ENCODE results near the gene NRXN2.

The NRXN2 gene

DNA sequence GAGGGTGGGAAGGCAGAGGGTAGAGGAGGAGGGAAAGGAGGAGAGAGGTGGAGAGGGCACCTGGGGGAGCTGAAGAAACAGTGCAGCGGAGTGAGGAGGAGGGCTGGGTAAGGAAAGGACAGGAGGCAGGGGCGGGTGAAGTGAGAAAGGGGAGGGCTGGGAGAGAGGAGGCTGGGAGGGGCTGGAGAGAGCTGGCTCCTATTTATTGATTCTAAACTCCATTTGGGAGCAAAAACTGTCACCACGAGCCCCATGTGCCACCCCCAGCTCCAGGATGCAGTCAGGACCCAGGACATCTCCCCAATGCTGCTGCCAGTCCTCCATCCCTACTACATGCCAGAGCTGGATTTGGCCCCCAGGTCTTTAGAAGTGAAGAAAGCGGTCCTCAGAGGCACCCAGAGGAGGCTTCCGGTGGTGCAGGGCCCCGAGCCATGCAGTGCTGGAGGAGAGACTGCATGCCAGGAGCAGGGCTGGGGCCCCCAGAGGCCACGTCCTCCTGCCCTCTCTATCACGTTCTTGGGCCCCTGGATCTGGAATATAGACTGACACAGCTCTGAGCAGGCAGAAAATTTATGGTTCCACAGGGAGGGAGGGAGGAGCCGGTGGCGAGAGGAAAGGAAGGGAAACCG, 78.2 kb downstream of the NRXN2 start:
- peak in 1 of 3 donors; percentile 17 for DNase-seq

DNA sequence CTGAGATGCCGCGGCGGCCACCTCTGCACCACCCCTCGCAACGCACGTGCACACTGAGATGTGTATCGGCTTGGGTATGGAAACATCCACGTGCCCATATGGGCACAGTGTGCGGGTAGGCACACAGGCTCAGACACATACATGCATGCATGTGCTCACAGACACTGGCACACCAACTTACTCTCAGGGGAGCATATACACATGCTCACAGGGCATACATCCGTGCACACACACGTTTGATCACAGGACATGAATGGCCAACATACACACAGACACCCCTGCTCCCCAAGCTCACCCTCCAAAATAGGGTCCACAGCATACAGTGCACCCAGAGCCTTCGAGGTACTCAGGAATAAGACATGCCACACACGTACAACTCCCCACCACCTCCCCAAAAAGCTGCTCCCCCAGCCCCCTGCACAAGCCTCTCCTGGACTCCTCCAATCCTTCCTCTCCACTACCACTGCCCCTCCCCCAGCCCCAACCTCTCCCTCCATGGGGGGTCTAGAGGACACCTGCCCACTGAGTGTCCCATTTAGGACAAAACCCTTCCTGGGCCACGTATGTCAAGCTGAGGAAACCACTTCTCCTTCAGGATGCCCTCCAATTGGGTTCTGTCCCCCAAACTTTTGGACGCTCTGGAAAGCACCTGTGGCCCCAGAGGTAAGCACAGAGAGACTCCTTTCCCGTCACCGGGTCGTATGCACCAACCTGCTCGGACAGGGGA, 78.9 kb downstream of the NRXN2 start:
- no peak for DNase-seq

DNA sequence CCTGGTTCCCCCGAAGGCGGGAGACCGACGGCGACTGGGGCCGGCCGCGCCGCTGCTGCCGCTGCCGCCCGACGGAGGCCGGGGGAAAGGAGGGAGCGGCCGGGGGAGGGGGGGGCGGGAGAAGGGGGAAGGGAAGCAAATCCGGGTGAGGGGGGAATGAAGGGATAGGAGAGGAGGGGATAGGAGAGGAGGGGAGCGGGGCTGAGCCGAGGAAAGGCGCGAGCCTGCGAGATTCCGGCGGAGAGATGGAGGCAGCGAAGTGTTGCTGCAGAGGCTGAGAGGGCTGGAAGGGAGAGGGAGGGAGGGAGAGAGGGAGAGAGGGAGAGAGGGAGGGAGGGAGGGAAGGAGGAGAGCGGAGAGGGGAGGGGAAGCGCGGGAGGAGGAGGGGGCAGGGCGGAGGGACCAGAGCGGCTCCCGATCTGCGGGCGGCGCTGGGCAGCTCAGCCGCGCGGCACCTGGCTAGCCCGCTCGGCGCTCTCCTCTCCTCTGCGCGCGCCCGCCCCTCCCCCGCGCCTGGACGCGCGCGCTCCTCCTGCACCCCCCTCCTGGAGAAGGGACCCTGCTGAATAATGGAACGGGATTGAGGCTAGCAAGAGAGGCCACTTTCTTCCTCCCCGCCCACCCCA, 79.6 kb downstream of the NRXN2 start:
- DNase-seq: no peak

DNA sequence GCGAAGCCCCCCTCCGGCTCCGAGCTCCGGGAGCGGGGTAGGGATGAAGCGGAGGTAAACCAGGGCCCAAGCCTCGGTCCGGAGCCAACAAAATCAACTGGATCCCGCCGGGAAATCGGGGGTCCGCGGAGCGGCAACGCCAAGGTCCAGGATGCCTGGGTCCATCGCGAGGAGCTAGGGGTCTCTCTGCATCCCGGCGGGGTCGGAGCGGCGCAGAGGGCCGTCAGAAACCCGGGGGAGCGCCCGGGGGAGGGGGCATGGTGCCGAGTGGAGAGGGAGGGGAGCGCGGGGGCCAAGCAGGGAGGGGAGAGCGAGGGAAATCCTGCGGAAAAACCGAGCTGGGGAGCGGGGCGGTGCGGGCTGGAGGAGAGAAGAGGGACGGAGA, 80.1 kb downstream of the NRXN2 start:
- DNase-seq: no peak

DNA sequence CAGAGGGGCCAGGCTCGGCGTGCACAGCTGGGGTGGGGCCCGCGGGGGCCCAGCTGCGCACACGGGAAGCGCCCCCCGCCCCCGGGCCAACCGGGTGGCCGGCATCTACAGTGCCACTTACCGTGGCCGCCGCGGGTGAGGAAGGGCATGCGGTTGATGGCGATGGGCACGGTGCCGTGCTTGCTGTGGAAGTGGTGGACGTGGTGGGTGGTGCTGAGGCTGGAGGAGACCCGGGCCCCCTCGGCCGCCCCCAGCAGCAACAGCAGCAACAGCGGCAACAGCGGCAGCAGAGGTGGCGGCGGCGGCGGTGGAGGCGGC, 80.6 kb downstream of the NRXN2 start:
- no peak for DNase-seq

DNA sequence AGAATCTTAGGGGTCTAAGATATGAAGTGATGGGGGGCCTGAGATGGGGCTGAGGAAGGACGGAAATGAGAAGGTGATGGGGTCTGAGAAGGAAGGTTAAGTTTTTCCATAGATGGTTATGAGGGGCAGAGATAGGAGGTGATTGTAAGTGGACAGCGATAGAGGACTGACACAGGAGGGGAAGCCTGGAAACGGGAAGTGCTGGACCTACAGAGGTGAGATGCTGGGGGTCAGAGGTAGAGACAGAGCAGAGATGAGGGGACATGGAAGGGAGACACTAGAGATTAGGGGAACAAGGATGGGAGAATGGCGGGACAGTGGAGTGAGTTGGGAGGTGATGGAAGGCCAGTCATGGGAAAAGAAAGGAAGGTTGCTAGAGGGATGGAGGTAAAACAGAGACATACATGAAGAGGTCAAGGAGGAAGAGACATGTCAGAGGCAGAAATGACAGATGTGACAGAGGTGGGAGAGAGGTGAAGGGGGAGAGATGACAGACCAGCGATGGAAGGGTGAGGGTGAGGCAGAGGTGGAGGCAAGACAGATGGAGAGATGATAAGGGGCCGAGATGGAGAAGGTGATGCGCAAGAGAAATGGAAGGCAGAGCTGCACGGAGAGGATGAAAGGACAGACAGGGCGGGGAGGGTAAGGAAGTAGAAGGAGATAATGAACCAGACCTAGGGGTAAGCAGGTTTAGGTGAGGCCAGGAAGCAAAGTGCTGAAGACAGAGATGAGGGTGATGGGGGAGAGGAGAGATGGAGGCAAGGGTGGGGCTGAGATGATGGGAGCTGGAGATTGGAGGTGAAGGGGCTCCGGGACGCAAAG, 81.2 kb downstream of the NRXN2 start:
- DNase-seq: no peak

DNA sequence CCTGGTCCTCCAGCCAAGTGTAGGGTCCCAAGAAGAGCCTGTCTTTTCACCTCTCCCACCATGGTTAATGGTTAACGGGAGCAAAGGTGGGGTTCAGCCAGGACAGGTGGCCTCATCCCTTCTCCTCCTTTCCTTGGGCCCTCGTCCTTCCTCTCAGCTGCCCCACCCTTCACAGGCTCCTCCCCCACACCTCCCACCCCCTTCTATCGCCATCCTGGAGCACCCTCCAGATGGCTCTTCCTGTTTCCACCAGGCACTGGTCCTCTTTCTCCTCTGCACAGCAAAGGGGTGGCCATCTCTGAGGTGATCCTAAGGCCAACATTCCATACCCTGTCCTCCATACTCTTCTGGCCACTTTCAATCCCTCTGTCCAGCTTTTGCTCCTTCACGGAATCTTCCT, 83.1 kb downstream of the NRXN2 start:
- no peak for DNase-seq

DNA sequence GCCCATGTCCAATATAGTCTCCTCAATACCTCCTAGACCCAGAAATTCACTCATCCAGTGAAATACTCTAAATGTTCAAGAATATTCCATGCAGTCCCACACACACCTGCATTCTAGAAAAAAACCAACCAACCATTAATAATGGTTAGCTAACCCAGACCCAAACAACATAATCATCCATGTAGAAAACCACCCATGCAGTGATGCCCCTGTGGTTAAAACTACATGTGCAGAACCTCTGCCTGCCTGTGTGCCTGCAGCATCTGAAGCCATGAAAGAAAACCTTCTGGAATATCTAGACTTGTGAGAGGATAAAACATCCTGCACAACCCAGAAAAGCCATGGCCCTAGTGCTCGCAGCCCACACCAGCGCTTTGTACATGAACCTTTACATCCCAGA, 84.2 kb downstream of the NRXN2 start:
- DNase-seq: no peak

DNA sequence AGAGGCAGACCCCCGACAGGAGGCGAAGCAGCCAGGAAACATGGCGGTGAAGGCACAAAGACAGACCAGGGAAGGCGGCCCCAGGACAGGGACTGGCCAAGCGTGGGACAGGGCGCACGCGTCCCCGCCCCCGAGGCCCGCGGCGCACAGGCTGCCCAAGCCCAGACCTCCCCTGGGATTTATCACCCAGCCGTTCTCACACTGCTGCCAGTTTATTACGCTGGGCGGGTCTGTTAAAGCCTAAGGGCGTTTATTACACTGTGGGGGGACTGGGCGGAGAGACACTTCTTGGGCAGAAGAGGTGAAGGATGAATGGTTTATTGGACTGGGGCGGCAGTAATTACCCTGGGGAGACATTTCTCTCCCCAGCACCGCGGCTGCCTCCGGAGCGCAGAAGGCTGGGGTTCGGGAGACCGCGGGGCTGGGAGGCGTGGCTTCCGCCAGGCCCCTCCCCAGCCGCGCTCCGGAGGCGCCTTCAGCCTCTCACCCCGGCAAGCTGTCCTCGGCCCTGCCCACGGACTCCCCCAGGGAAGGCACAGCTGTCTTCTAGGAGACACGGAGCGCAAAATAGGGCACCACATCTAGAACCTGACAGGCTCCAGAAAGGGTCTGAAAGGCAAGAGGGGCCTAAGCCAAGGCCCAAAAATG, 84.9 kb downstream of the NRXN2 start:
- no peak for DNase-seq

DNA sequence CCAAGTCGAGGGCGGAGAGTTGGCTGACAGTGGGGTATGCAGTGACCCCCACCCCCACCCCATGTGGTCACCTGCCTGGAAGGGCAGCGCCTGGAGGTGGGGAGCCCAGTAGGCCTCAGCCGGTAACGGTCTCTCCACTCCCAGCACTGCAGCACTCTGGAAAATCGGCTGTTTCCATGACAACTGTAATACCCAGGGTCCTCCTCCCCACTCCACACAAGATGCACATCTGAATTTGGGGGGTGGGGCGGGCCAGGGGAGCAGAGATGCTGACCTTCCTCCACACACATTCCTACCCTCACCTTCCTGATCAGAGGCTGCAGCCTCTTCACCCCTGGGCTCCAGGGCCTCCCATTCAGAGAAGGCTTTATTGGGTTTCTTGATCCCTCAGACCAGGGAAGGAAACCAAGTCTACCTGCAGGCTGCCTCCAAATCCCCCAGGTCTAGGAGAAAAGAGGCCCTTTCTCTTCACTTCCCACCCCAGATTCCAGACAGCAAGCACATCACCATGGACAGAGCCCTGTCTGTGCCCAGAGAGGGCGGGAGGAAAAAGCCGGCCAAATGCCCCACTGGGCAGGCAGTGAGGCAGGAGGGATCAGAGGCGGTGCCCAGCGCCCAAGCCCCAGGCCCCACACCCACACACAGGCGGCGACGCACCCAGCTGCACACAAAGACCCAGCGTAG, 85.5 kb downstream of the NRXN2 start:
- DNase-seq: no peak

DNA sequence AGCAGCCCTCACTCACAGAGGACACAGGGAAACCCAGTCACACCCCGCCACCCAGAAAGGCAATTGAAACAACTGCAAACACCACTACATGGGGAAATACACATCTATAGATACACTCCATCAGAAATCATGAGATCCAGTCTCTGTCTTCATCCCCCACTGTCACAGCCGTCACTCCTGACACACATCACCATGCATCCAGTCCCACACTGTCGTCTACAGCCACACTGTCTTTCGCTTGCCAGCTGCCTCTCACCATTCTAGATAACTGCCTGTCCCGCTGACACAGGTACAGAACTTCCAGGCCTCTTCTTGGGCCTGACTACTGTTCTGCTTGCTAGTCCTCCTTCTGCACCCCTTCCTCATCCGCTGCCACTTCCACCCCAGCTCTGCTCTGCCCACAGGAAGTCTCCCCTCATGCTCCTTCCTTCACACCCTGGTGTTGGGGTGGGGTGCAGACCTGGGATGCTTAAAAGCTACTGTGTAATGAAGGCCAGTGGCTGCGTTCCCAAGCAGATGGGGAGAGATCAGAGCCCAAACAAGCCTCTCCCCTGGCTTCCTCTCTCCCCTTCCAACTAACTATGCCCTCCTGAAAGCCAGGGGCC, 89.3 kb downstream of the NRXN2 start:
- DNase-seq: no peak

DNA sequence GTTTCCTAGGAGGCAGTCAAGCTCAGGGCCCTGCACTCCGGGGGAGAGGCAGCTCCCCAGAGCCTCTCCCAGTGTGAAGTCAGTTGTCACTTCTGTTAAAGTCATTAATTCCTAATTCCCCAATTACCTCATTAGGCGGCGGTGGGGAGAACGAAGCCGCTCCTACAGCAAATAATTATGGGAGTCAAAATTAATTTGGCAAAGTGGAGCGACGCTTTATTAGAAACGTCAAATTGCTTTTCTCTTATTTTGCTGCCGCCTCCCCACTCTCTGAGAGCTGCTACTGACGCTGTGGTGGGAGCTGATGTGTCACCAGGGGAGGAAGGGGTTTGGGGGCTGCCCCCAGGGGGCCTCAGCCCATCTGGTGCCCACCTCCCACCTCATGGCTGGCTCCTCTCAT, 90.3 kb downstream of the NRXN2 start:
- no peak for DNase-seq

DNA sequence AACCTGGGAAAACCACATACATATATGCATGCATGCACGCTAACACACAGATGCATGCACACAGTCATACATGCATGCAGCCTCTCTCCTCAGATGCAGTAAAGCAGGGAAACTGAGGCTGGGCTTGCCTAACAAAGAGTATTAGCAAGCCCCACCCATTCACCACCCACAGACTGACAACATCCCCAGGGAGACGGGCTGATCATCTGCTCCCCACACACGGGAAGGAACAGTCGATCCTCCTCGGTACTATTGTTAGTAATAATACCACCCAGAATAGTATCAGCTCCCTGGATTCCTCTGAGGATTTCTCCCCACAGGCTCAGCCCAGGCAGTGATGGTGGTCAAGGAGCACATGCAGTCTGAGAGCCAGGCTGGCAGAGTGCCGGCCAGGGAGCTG, 90.8 kb downstream of the NRXN2 start:
- no peak for DNase-seq

DNA sequence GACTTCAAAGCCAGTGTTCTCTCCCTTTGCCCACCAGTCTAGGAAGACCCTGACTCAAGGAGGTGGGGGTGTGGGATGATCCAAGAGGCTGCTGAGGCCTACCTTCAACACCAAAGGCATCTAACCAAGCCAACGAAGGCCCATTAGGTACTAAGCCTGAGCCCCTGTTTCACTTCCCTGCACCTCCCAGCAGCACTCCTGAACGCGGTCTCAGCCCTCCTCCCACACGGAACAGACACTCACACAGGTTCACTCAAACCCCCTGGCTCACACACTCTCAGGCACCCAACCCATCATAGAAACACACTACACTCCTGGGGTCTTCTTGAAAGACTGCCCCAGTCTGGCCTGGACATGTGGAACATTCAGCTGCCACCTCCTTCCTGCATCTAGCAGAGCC, 91.3 kb downstream of the NRXN2 start:
- DNase-seq: no peak

DNA sequence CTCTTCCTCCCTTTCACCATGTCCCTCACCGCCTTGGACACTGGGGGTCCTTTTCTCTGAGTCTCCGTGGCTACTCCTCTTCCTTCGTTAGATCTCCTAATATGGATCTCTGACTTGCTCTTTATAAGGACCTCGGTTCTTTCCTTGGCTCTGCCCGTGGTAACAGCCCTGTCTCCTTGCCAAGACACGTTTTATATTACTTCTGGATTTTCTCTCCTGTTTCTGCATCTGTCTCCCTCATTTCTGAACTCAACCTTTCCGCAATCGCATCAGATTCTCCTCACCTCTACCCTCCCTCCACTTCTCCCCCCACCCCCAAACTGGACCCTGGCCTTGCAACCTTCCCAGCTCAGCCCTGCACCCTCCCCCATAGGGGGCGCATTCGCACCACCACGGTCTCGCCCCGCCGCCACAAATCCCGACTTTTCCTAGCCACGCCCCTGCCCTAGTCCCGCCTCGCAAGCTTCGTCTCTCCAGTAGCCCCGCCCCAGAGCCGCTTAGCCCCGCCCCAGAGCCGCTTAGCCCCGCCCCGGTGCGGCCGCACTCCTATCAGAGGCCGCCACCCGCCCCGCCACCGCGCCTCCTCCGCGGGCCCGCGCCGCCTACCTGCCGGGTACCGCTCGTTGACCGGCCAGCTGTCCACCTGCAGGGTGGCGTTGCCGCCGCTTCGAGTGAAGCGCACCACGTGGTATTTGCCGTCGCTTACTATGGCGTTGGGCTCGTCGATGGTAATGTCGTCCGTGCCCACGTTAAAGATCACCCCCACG, 93.0 kb downstream of the NRXN2 start:
- no peak for DNase-seq

DNA sequence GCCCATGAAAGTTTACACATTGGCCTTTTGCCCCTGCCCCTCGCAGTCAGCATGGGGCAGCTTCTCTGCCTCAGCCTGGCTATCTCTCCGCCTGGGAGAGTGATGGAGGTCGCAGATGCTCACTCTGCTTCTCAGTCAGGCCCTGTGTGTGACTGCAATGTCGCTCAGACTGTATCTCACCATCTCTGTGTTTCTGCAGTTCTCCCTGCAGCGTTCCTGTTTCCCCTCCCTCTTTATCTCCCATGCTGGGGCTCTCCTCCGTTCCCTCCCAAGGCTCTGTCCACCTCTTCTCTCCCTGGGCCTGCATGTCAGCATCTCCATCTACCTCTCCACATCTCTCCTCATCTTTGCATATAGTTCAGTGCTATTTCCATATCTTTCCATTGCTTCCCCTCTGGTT, 93.9 kb downstream of the NRXN2 start:
- no peak for DNase-seq

DNA sequence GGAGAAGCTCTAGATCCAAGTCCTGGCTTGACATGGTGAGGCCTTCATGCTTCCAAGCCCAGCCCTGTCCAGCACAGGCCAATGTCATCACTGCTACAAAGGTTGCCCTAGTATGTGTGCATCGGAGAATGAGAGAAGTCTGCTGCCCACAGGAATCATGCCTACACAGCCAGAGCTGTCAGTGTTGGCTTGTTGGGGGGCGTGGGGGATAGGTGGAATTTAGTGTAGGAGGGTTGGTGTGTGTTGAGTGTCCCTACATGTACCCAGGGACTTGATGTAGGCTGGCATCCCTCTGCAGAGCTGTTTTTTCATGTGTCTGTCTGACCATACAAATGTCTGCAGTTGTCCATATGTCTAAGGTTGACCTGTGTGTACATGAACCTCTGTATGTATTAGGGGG, 94.4 kb downstream of the NRXN2 start:
- no peak for DNase-seq

DNA sequence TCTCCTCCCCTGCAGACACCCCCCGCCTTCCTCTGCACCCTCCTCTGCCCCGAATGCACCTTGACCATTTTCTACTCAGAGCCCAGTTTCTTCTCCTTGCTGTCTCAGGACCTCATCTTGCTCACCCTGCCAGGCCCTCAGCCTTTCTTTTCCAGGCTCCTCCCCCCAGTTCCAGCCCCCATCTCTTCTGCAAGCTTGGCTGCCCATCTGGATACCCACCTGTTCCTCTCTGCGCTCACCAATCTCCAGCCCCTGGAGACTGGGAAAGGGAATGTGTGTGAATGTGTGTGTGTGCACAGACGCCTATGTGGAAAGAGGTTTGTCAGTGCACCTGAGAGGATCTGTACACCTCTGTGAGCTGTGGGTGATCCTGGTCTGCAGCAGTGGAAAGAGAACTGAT, 95.6 kb downstream of the NRXN2 start:
- DNase-seq: no peak

DNA sequence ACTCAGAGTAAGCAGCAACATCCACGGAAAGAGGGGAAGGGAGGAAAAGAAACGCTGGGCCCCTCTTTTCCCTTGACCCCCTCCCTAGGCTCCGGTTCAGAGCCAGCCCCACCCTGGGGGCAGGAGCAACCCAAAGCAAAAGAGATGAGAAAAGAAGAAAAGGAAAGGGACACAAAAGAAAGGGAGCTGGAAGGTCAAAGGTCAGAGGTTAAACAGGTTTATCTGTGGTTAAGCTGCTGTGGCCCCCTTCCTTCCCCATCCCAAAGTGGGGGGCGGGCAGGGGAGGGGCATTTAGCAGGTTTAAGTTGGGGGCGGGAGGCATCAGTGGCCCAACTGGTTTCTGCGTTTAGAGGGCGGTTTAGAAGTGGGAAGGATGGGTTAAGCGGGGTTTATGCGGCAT, 96.4 kb downstream of the NRXN2 start:
- no peak for DNase-seq

DNA sequence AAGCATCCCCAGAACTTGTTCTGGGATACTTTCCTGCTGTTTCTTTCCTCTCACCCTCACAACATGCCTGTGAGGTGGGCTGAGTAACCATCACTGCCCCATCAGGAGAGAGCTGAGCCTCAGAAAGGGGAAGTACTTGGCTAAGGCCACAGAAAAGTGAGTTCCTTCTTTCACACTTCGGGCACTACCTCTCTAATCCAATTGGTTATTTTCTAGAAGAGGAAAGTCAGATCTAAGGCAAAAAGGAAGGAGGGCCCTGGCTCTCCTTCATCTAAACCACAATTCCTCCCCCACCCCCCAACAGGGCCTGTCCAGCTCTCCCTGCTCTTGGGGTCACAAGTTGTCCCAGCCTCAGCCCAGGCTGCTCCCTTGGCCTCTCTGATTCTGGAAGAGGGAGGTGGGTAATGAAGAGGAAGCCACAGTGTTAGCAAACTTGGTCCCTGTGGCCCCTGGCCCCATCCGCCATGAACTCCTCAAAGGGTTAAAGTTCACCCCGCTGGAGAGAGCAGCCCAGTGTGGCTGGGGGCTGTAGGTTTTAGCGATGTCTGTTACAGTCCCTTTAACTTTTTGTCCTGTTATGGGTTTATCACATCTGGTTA, 98.0 kb downstream of the NRXN2 start:
- DNase-seq: peak; percentile 74 to 82 (median 81)

DNA sequence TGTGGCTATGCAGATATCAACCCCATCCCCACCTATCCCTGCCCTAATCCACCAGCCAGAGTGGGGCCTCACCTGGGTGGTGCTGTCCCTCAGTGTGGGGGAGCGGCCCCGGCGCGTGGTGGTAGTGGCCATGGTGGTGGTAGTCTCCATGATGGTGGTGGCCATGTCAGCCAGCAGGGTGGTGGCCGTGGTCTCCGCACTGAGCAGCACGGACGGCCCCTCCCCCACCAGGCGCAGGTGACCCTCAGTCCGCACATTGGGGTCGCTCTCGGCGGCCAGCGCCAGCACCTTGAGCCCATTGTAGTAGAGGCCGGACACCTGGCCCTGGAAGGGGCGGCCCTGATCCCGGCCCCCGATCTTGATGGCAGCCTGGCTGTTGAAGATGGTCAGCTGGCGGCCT, 100.3 kb downstream of the NRXN2 start:
- no peak for DNase-seq

Data from suppressor macrophage treated with lipopolysaccharide for 1 hour (primary cell).